H1 (cell line): ENCODE data around the gene NXF3. TPM values are rescaled to one million over a fixed set of nuclear protein-coding genes. Genes with fewer than 3 reads are reported as not detected.

ENCODE experiments used
- CTCF ChIA-PET: fragments of 300-600 bp; sonication (Branson Sonifier 250); formaldehyde crosslinking; loops from one replicate; lab custom pipeline; 2021; ENCODE audit not compliant: partially characterized antibody; lab: Charles Lee
- POLR2A ChIA-PET: fragments of 300-600 bp; sonication (Branson Sonifier 250); formaldehyde crosslinking; loops from one replicate; lab custom pipeline; 2021; ENCODE audit warnings: inconsistent platforms; ENCODE audit not compliant: partially characterized antibody; lab: Charles Lee
- DNase-seq, 2 experiments: peaks; one replicate each; pipeline versions ENCODE4 v3.0.0 to v3.0.0-alpha.2; 2010 to 2022; ENCODE audit warnings: low spot score in 2 of 2, low read depth in 1 of 2, mixed read lengths in 1 of 2
- FAIRE-seq: peaks from 2 replicates; lab custom pipeline; 2011; peaks lifted over from hg19 to GRCh38; lab: Jason Lieb, UNC
- H2AFZ ChIP-seq: 2 replicates; pipeline ENCODE4 v1.8.1; 2012; ENCODE audit warnings: low read length, inconsistent platforms
- H2AK5ac ChIP-seq: 2 replicates; pipeline ENCODE4 v1.6.1; 2013; ENCODE audit warnings: low read depth, low read length
- H2BK120ac ChIP-seq: replicated peaks from 2 replicates; pipeline ENCODE3; 2013; ENCODE audit warnings: low read depth, low read length, inconsistent platforms
- H2BK12ac ChIP-seq: 2 replicates; pipeline ENCODE4 v1.6.1; 2013; ENCODE audit warnings: low read depth, low read length
- H2BK15ac ChIP-seq: 2 replicates; pipeline ENCODE4 v1.6.1; 2013; ENCODE audit warnings: low read length
- H2BK20ac ChIP-seq: 2 replicates; pipeline ENCODE4 v1.6.1; 2013; ENCODE audit warnings: low read length
- H2BK5ac ChIP-seq: 2 replicates; pipeline ENCODE4 v1.6.1; 2013; ENCODE audit warnings: low read depth, low read length
- H3K14ac ChIP-seq: 2 replicates; pipeline ENCODE4 v1.6.1; 2013; ENCODE audit warnings: inconsistent platforms; ENCODE audit not compliant: insufficient read length
- H3K18ac ChIP-seq: 2 replicates; pipeline ENCODE4 v1.6.1; 2013; ENCODE audit warnings: low read length; ENCODE audit errors: extremely low read depth
- H3K23ac ChIP-seq: 2 replicates; pipeline ENCODE4 v1.6.1; 2013; ENCODE audit warnings: inconsistent platforms; ENCODE audit not compliant: insufficient read length
- H3K23me2 ChIP-seq: 2 replicates; pipeline ENCODE4 v1.6.1; 2013; ENCODE audit warnings: low read depth, low read length
- H3K27ac ChIP-seq: 2 replicates; pipeline ENCODE4 v1.6.1; 2011; ENCODE audit warnings: low read depth, low read length, inconsistent platforms
- H3K27me3 ChIP-seq, 4 experiments: replicated peaks in 1 of 4; 1 replicate in 1 of 4; 2 replicates in 3 of 4; pipeline versions ENCODE4 v1.6.1 to v1.8.1; 2011 to 2013; ENCODE audit warnings: low read length in 3 of 4, mild to moderate bottlenecking in 3 of 4, inconsistent platforms in 2 of 4, mixed read lengths in 2 of 4, moderate library complexity in 1 of 4; ENCODE audit not compliant: control insufficient read depth in 3 of 4, insufficient read depth in 3 of 4; ENCODE audit errors: extremely low read depth in 1 of 4
- H3K36me3 ChIP-seq, 4 experiments: 2 replicates each; pipeline versions ENCODE4 v1.6.1 to v1.8.1; 2011 to 2013; ENCODE audit warnings: mild to moderate bottlenecking in 4 of 4, low read length in 3 of 4, moderate library complexity in 2 of 4, control low read depth in 1 of 4, inconsistent platforms in 1 of 4; ENCODE audit not compliant: insufficient read depth in 4 of 4, control insufficient read depth in 2 of 4
- H3K4ac ChIP-seq: replicated peaks from 2 replicates; pipeline ENCODE3; 2013; ENCODE audit warnings: low read length, low read depth, mixed read lengths, inconsistent platforms; ENCODE audit not compliant: insufficient read length
- H3K4me1 ChIP-seq, 4 experiments: replicated peaks in 1 of 4; 1 replicate in 1 of 4; 2 replicates in 3 of 4; pipeline versions ENCODE4 v1.6.1 to v1.8.1; 2011 to 2013; ENCODE audit warnings: low read length in 3 of 4, inconsistent platforms in 2 of 4, mixed read lengths in 1 of 4; ENCODE audit not compliant: insufficient read depth in 4 of 4, control insufficient read depth in 3 of 4
- H3K4me2 ChIP-seq, 2 experiments: 2 replicates each; pipeline versions ENCODE4 v1.6.1 to v1.8.1; 2011 to 2013; ENCODE audit warnings: low read depth in 2 of 2, low read length in 2 of 2, control low read depth in 1 of 2, inconsistent platforms in 1 of 2, mild to moderate bottlenecking in 1 of 2; ENCODE audit not compliant: insufficient read depth in 1 of 2
- H3K4me3 ChIP-seq, 4 experiments: fragments of 200-600, 300-600 bp in 1 of 4; sonication (generic), shearing (Covaris generic), sonication (Bioruptor Twin) in 1 of 4; 2 replicates each; pipeline versions ENCODE4 v1.5.1 to v1.8.1; 2011 to 2016; ENCODE audit warnings: low read length in 4 of 4, low read depth in 3 of 4, control low read depth in 2 of 4, inconsistent platforms in 2 of 4, mild to moderate bottlenecking in 2 of 4, mixed read lengths in 1 of 4, moderate library complexity in 1 of 4; ENCODE audit not compliant: insufficient read depth in 2 of 4; ENCODE audit errors: extremely low read depth in 1 of 4
- H3K56ac ChIP-seq: replicated peaks from 2 replicates; pipeline ENCODE3; 2013; ENCODE audit warnings: low read depth, mild to moderate bottlenecking, mixed read lengths, low read length, inconsistent platforms; ENCODE audit not compliant: insufficient read length
- H3K79me1 ChIP-seq: 2 replicates; pipeline ENCODE4 v1.6.1; 2013; ENCODE audit warnings: low read depth, low read length, control low read depth
- H3K79me2 ChIP-seq, 2 experiments: 2 replicates each; pipeline versions ENCODE4 v1.6.1 to v1.8.1; 2012 to 2013; ENCODE audit warnings: low read length in 2 of 2, mild to moderate bottlenecking in 2 of 2, inconsistent platforms in 1 of 2; ENCODE audit not compliant: insufficient read depth in 2 of 2, control insufficient read depth in 1 of 2
- H3K9ac ChIP-seq, 4 experiments: replicated peaks in 1 of 4; 1 replicate in 1 of 4; 2 replicates in 3 of 4; pipeline versions ENCODE4 v1.6.1 to v1.8.1; 2011 to 2013; ENCODE audit warnings: low read depth in 3 of 4, low read length in 3 of 4, control low read depth in 2 of 4, mild to moderate bottlenecking in 2 of 4, moderate library complexity in 2 of 4, inconsistent platforms in 1 of 4; ENCODE audit errors: extremely low read depth in 1 of 4
- H3K9me3 ChIP-seq, 2 experiments: 2 replicates each; pipeline versions ENCODE4 v1.6.1 to v1.8.1; 2012 to 2013; ENCODE audit warnings: mild to moderate bottlenecking in 2 of 2, moderate library complexity in 2 of 2, control low read depth in 1 of 2, inconsistent platforms in 1 of 2, low read depth in 1 of 2, low read length in 1 of 2, mixed read lengths in 1 of 2; ENCODE audit not compliant: insufficient read depth in 2 of 2
- H4K20me1 ChIP-seq, 2 experiments: replicated peaks in 1 of 2; 2 replicates each; pipeline versions ENCODE3 to v1.8.1; 2011 to 2013; ENCODE audit warnings: inconsistent platforms in 2 of 2, low read length in 2 of 2, mild to moderate bottlenecking in 1 of 2; ENCODE audit not compliant: insufficient read depth in 2 of 2, control insufficient read depth in 1 of 2
- H4K5ac ChIP-seq: 2 replicates; pipeline ENCODE4 v1.6.1; 2013; ENCODE audit warnings: low read length, low read depth, mixed read lengths, inconsistent platforms; ENCODE audit not compliant: insufficient read length
- H4K8ac ChIP-seq: 2 replicates; pipeline ENCODE4 v1.8.0; 2013; ENCODE audit warnings: mild to moderate bottlenecking, moderate library complexity, low read length, inconsistent platforms; ENCODE audit not compliant: insufficient read depth; ENCODE audit errors: extremely low read depth
- H4K91ac ChIP-seq: replicated peaks from 2 replicates; pipeline ENCODE3; 2013; ENCODE audit warnings: low read length, mixed read lengths, inconsistent platforms; ENCODE audit not compliant: insufficient read length
- ASH2L ChIP-seq: fragments of 200-600, 300-600 bp; sonication (generic); IDR thresholded peaks from one replicate; pipeline ENCODE4 v1.7.1; 2017; ENCODE audit warnings: low read length
- BCL11A ChIP-seq, 2 experiments: IDR thresholded peaks; one replicate each; pipeline ENCODE4 v1.6.1; 2011; ENCODE audit warnings: low read depth in 2 of 2, low read length in 2 of 2, mild to moderate bottlenecking in 2 of 2
- BRCA1 ChIP-seq: IDR thresholded peaks from 2 replicates; pipeline ENCODE4 v1.6.1; 2012; ENCODE audit warnings: low read depth, low read length, improper control_type of control experiment
- GABPA ChIP-seq: IDR thresholded peaks from 2 replicates; pipeline ENCODE4 v1.6.1; 2011; ENCODE audit warnings: mild to moderate bottlenecking, low read length, moderate library complexity, borderline replicate concordance; ENCODE audit not compliant: insufficient read depth
- KDM5A ChIP-seq: fragments of 200-600 bp; IDR thresholded peaks from 2 replicates; pipeline ENCODE4 v1.7.1; 2012; ENCODE audit warnings: mild to moderate bottlenecking, low read length, inconsistent platforms, mixed read lengths
- RNF2 ChIP-seq: fragments of 200-900, 300-1000 bp; sonication (generic); IDR thresholded peaks from 2 replicates; pipeline ENCODE4 v1.7.1; 2016; ENCODE audit warnings: borderline replicate concordance, low read depth, mild to moderate bottlenecking, antibody characterized with exemption, low read length; ENCODE audit not compliant: poor library complexity, severe bottlenecking; ENCODE audit errors: missing control alignments
- TAF1 ChIP-seq: IDR thresholded peaks from 2 replicates; pipeline ENCODE4 v1.6.1; 2011; ENCODE audit warnings: mild to moderate bottlenecking, low read depth, low read length
- WGBS, 2 experiments: shearing (Covaris generic) in 1 of 2; methylation state at CpG; one replicate each; pipeline versions ENCODE4 v1.1.6 to v1.1.7; 2013 to 2015; ENCODE audit warnings: low lambda C conversion rate in 2 of 2, mixed read lengths in 2 of 2, inconsistent platforms in 1 of 2, low coverage in 1 of 2, missing lambda C conversion rate in 1 of 2; ENCODE audit not compliant: insufficient replicate concordance in 2 of 2, insufficient coverage in 1 of 2, insufficient read length in 1 of 2; ENCODE audit errors: extremely low coverage in 1 of 2, missing lambda C conversion rate in 1 of 2; 5-methylcytosine and 5-hydroxymethylcytosine counted together
- polyA plus RNA-seq, 7 experiments: library from polyadenylated mRNA; depleted of rRNA in 3 of 7; stranded (reverse) in 5 of 7; unstranded in 2 of 7; fragments of >200 nt in 5 of 7; fragments of 200-250 nt in 2 of 7; gene quantifications; 1 replicate in 5 of 7; 2 replicates in 1 of 7; 4 replicates in 1 of 7; pipeline versions ENCODE4 v1.2.1 to v1.2.3, GENCODE V29; 2011 to 2013; ENCODE audit warnings: missing spikeins in 2 of 7, mixed read lengths in 2 of 7
- total RNA-seq: library from RNA; stranded (reverse); fragmentation: NEBNext Ultra II Directional; extraction: Animal tissue kit (Norgen Biotek cat#: 25700); gene quantifications from 2 replicates; pipeline ENCODE4 v1.2.1, GENCODE V29; 2021

NXF3 gene
- total and polyA plus RNA-seq, 2 of the 8 experiments (the other 6 are each of a cell fraction or from before 2014, with no cell fraction given) = 0.12 TPM; not detected in 1

DNA sequence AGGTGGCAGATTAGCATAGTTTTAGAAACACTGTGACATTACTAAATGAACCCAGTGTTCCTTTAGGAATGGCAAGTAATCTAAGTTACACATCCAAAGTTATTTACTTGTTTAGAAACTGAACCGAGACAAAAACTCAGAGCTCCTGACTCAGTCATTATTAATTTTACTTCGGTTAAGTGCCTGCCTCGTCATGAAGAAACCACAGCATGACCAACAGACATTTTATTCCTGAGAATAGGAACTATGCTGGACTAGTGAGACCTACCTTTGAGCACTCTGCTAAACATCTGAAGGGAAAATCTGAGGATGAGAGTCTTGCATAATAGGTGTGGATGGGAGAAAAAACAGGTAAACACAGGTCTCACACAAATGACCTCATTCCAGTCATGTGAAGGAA, 31.5 kb downstream of the NXF3 start:
- Histone ChIP-seq H3K27me3 (no peaks in the 10 kb centered on the region), H3K9me3 (no peaks in the 10 kb centered on the region), H4K8ac (no peak overlapping the region), H3K4me2 (no peak overlapping the region), H3K18ac (no peak overlapping the region), H4K5ac (no peak overlapping the region), H2BK12ac (no peak overlapping the region), H2BK5ac (no peak overlapping the region), H4K20me1 (no peaks in the 10 kb centered on the region), H3K79me1 (no peaks in the 10 kb centered on the region), H3K23me2 (no peaks in the 10 kb centered on the region; the same call in 1 of the 2 replicates), H2BK15ac (no peak overlapping the region), H2BK120ac (no peak overlapping the region), H3K14ac (no peak overlapping the region), H3K4me1 (peaks cover 0 to 3% (median 0%) of the 10 kb centered on the region in 4 experiments; a peak in 1 of 7 replicates), H2AFZ (no peak overlapping the region), H3K4ac (no peak overlapping the region), H3K27ac (no peak overlapping the region), H3K9ac (no peak overlapping the region), H2AK5ac (no peak overlapping the region), H2BK20ac (no peak overlapping the region), H3K79me2 (no peaks in the 10 kb centered on the region), H3K56ac (no peak overlapping the region), H4K91ac (no peak overlapping the region), H3K4me3 (no peak overlapping the region), H3K23ac (no peak overlapping the region), H3K36me3 (no peaks in the 10 kb centered on the region; a peak in 1 of 8 replicates)
- POLR2A ChIA-PET = no interaction called here
- DNase-seq = no peak
- 64% methylated on average over 2 of the region's 3 CpGs; no CpG with 5 or more reads in 1 of the 2 experiments for WGBS, 2 experiments
- FAIRE-seq = no peak
- CTCF ChIA-PET = no interaction called here
- TF ChIP-seq TAF1 = no peak
- TF ChIP-seq BRCA1 = no peak
- TF ChIP-seq GABPA = no peak
- TF ChIP-seq KDM5A = no peak
- no peak for TF ChIP-seq RNF2
- TF ChIP-seq ASH2L = no peak
- TF ChIP-seq BCL11A (IDR thresholded peaks at IDR 0.05; ENCODE audit: low read depth in 2 of 2, low read length in 2 of 2) = no peak
